Naive B cell (primary cell): Measurements from ENCODE around the gene ZDHHC3. TPM values are rescaled to one million over a fixed set of nuclear protein-coding genes. Genes with fewer than 3 reads are reported as not detected.

Experiments used
- ATAC-seq, 2 donors: fragments of 150-1000 bp; cut with Tn5 transposase; 2 replicates each; pipeline ENCODE4 v1.10.0; 2021; ENCODE audit warnings: low read depth in 2 of 2, mild to moderate bottlenecking in 2 of 2, moderate library complexity in 2 of 2
- DNase-seq: peaks from one replicate; pipeline ENCODE4 v3.0.0; 2022
- H3K27ac Mint-ChIP-seq, 6 donors: one replicate each; pipeline ENCODE4 v1.8.0; 2020 to 2022; ENCODE audit warnings: mild to moderate bottlenecking in 6 of 6, mixed read lengths in 6 of 6, moderate library complexity in 5 of 6, inconsistent platforms in 2 of 6
- H3K27me3 Mint-ChIP-seq, 3 donors: one replicate each; pipeline ENCODE4 v1.8.0; 2021 to 2022; ENCODE audit warnings: mixed read lengths in 3 of 3, mild to moderate bottlenecking in 1 of 3
- H3K36me3 Mint-ChIP-seq, 2 donors: one replicate each; pipeline ENCODE4 v1.8.0; 2020 to 2022; ENCODE audit warnings: mixed read lengths in 2 of 2, inconsistent platforms in 1 of 2, mild to moderate bottlenecking in 1 of 2
- H3K4me1 Mint-ChIP-seq, 3 donors: one replicate each; pipeline ENCODE4 v1.8.0; 2020 to 2022; ENCODE audit warnings: mixed read lengths in 3 of 3, inconsistent platforms in 1 of 3, mild to moderate bottlenecking in 1 of 3, moderate library complexity in 1 of 3
- H3K4me3 Mint-ChIP-seq, 8 donors: one replicate each; pipeline ENCODE4 v1.8.0; 2020 to 2022; ENCODE audit warnings: mild to moderate bottlenecking in 8 of 8, mixed read lengths in 8 of 8, moderate library complexity in 8 of 8, inconsistent platforms in 2 of 8
- H3K9me3 Mint-ChIP-seq, 7 donors: one replicate each; pipeline ENCODE4 v1.8.0; 2020 to 2022; ENCODE audit warnings: mixed read lengths in 7 of 7, mild to moderate bottlenecking in 5 of 7, inconsistent platforms in 2 of 7, moderate library complexity in 1 of 7
- polyA plus RNA-seq, 6 donors: library from polyadenylated mRNA; unstranded; fragments of 300-500 nt; fragmentation: Illumina TruSeq; gene quantifications; one replicate each; pipeline ENCODE4 v1.2.3, GENCODE V29; 2021; ENCODE audit warnings: low read depth in 6 of 6

Gene ZDHHC3
- polyA plus RNA-seq, 6 donors from 2014 or later, result 15.5 to 45.1 (median 35.3) TPM

DNA sequence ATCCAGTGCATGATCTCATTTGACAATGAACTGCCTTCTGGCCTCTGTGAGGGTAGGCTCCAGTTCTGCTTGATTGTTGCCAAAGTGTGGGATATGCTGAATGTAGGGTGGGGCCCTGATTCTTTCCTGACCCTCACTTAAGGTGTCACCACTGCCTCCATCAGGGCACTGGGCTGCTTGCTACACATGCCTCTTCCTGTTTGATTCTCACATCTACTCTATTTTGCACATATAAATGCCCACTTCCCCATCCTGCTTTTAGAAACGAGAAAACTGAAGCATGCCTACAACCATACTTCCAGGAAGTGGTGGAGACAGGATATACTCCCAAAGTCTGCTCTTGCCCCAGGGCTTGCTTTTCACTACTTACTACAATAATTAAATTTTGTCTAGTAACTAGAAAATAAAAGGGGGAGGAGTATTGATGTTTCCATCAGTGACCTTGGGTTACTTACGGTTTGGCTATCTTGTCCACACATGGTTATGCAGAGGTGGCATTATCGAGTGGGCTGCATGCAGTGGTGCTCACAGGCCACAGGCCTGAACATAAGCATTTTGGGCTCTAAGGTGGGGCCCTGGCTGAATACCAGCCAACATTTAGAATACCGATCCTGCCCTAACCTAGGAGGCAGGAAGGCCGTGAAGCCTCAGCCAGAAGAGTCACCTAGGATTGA is 6.7 kb downstream of the ZDHHC3 start:
- Mint-ChIP-seq H3K36me3 (no peaks in the 10 kb centered on the region), H3K4me1 (peaks cover 40 to 61% (median 55%) of the 10 kb centered on the region in 3 donors)
- peak; percentile 9 for DNase-seq

DNA sequence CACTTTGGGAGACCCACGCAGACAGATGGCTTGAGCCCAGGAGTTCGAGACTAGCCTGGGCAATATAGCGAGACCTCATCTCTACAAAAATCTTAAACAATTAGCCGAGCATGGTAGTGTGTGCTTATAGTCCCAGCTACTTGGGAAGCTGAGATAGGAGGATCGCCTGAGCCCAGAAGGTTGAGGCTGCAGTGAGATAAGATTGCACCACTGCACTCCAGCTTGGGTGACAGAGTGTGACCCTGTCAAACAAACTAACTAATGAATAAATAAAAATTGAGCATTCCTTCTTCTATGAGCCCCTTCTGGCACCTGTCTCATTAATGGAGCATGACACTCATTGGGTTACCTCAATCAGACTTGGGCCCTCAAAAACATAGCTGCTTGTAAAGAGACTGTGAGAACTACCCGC is 7.5 kb downstream of the ZDHHC3 start:
- Mint-ChIP-seq H3K27ac (peak overlapping the region in 2 of 6 donors; percentile 19 to 87), H3K4me1 (peaks cover 44 to 67% (median 57%) of the 10 kb centered on the region in 3 donors), H3K9me3 (no peaks in the 10 kb centered on the region), H3K27me3 (no peaks in the 10 kb centered on the region), H3K4me3 (peak overlapping the region in 2 of 8 donors; percentile 38 to 79), H3K36me3 (no peaks in the 10 kb centered on the region)
- ATAC-seq (no peak), DNase-seq (no peak)

More for the DNA sequence above, 6.7 kb downstream of the ZDHHC3 start:
- peak; percentile 66 to 78 for ATAC-seq
- peak overlapping the region; percentile 1 to 88 (median 58) for H3K27ac Mint-ChIP-seq
- H3K4me3 Mint-ChIP-seq, result peak overlapping the region in 6 of 8 donors; percentile 6 to 79 (median 54)
- H3K27me3 Mint-ChIP-seq, result no peaks in the 10 kb centered on the region
- H3K9me3 Mint-ChIP-seq, result no peaks in the 10 kb centered on the region

DNA sequence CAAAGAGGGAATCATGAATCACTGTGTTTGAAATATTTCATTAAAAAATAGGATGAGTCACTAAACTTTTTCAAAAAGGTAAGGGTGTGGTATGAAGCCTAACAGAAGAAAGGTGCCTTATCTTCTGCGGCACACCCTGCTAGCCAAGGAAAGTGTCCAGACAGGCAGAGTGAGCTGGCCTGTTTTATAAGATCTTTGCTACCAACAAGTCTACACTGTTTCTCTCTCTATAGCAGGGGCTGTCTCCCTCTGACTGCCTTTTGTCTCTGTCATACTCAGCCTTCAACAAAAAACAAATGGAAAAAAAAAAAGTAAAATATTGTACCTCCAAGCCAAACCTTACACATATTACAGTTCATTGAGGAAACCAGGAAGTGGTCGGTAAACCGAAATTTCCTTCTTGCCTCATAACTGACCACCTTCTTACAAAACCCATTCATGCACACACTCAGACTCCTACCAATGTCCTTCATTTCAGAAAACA is 9.1 kb downstream of the ZDHHC3 start:
- ATAC-seq (no peak), DNase-seq (no peak)
- Mint-ChIP-seq H3K36me3 (no peaks in the 10 kb centered on the region), H3K27ac (no peak overlapping the region), H3K27me3 (no peaks in the 10 kb centered on the region), H3K4me1 (peaks cover 50 to 83% (median 65%) of the 10 kb centered on the region in 3 donors), H3K9me3 (no peaks in the 10 kb centered on the region), H3K4me3 (peak overlapping the region in 1 of 8 donors; percentile 32)

DNA sequence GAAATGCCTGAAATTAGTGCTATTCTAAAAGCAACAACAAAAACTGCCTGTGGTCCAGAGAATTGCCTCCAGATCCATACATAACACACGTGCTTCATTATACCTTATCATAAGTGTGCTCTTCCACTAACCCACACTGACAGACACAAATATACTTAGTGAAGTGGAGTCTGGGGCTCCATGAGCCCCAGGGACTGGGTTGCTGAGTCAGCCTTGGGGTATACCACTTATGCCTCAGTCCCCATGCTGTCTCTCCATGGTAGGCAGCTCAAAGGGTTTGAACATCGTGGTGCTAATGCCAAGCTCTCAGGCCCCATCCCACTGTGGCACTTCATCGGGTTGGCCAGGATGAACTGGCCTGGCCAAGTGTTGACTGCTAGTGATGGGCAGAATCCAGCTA is 10.8 kb downstream of the ZDHHC3 start:
- no peak overlapping the region for H3K4me3 Mint-ChIP-seq
- H3K9me3 Mint-ChIP-seq, result no peaks in the 10 kb centered on the region
- no peaks in the 10 kb centered on the region for H3K36me3 Mint-ChIP-seq
- DNase-seq (no peak), ATAC-seq (no peak)
- H3K4me1 Mint-ChIP-seq, result peaks cover 50 to 77% (median 62%) of the 10 kb centered on the region in 3 donors
- H3K27me3 Mint-ChIP-seq, result no peaks in the 10 kb centered on the region
- H3K27ac Mint-ChIP-seq, result no peak overlapping the region

DNA sequence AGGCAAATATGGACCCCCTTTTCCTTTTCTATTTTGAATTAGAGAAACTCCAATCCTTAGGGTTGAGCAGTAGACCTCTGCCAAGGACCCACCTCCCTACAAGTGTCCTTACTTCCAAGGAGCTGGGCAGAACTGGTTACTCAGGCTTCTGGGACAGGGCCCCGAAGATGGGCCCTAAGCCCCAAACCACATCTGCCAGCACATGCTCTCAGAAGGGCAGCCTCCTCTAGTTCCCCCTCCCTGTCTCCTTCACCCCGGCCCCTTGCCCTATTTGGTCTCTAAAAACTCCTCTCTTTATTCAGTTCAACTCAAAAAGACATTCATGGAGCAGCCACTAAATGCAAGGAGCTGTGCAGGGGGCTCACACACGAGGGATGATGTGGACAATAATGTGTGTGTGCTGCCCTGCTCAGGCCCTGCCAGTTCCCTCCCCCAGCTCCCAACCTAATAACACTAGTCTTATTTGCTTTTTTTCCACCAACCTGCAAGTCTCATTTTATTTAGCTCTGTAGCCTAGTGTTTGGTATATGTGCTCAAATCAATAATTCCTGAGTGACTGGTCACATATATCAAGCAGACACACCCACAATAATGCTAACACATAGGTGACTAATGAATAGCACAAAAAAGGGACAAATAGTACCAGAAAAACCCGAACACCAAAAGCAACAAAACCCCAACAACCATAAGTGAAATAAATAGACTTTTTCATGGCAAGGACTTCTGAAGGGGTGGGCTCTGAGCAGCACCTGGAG is 12.2 kb downstream of the ZDHHC3 start:
- Mint-ChIP-seq H3K9me3 (no peaks in the 10 kb centered on the region), H3K27ac (peak overlapping the region in 2 of 6 donors; percentile 27 to 49), H3K36me3 (no peaks in the 10 kb centered on the region), H3K4me3 (peak overlapping the region in 1 of 8 donors; percentile 61), H3K4me1 (peaks cover 39 to 63% (median 48%) of the 10 kb centered on the region in 3 donors), H3K27me3 (no peaks in the 10 kb centered on the region)
- ATAC-seq (no peak), DNase-seq (no peak)

DNA sequence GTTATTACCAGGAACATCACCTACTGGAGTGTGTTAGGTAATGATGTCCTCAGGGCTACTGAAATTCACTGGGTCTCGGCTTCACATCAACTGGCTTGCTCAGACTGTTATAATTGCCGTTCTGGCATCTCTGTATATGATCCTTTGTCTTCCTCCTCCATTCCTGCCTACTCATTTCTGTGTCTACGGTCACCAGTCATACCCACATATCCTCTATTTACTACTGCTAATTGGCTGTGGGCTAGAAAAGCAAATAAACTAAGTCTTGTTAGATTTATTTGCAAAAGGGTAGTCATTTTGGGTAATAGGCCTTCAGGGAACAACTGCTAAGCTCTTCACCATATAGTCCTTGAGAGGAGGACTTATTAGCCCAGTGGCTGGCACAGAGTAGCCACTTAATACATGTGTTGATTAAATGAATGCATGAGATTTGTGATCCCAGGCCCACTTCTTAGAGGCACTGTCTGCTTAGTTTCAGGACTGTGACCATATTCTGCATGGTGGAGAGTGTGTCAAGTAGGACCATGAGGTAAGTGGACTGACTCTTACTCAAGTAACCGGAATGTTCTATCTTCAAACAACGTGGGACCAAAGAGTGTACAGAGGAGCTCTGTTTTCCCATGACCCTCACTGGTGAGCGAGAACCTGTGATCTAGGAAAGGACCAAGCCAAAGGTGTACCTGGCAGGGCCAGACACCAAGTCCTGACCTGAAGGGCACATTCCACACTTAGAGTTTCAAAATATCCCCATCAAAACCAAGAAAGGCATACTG is 13.2 kb downstream of the ZDHHC3 start:
- Mint-ChIP-seq H3K4me1 (peaks cover 34 to 54% (median 44%) of the 10 kb centered on the region in 3 donors), H3K9me3 (no peaks in the 10 kb centered on the region), H3K4me3 (peak overlapping the region in 1 of 8 donors; percentile 26), H3K27me3 (no peaks in the 10 kb centered on the region), H3K36me3 (peaks cover under 1 to 2% of the 10 kb centered on the region in 2 donors), H3K27ac (peak overlapping the region in 1 of 6 donors; percentile 6)
- DNase-seq (no peak), ATAC-seq (no peak)

DNA sequence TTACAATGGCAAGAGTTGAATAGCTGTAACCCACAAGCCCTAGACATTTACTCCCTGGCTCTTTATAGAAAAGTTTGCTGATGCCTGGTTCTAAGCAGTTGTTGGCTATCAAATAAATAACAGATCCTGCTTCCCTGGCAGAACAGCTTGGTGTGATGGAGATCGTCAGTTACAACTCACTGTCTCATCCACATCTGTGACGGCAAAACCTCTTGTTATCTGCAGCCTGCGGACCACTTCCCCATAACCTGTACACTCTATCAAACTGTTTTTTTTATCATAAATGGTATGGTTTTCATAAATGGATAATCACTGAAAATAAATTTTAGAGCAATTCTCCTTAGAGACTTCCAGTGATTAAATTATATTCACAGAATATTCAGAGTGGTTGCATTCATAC is 14.1 kb downstream of the ZDHHC3 start:
- no peak overlapping the region for H3K27ac Mint-ChIP-seq
- DNase-seq, result no peak

DNA sequence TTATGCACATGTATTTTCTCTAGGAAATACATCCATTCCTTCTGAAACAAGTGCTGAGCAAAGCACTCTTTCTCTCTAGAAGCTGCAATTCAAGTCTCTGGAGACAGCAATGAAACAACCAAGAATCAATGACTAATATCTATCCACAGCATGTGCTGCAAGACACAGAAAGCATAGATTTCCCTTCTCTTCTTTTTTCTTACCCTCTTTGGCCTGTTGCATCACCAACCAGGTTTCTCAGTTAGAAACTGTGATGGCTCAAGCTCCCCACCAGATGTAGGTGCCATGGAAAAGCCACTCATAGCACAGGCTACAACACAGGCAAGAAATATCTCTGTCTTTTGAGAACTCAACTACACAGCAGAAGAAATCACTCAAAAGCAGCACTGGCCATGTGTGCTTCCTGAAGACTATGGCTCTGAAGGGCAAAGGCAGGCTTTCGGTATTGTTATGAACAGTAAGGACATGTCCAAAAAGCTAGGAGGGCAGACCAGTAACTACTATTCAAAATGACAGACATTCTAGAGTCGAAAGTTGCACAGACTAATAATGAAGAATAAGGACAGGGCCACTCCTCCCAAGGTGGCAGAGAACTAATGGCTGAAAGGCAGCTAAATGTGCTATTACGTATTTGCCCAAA is 15.5 kb downstream of the ZDHHC3 start:
- no peak for ATAC-seq
- Mint-ChIP-seq H3K4me1 (peaks cover 40 to 58% (median 52%) of the 10 kb centered on the region in 3 donors), H3K27ac (no peak overlapping the region), H3K27me3 (no peaks in the 10 kb centered on the region), H3K9me3 (no peaks in the 10 kb centered on the region), H3K36me3 (peaks cover 9 to 10% of the 10 kb centered on the region in 2 donors), H3K4me3 (no peak overlapping the region)
- DNase-seq, result no peak

More for the DNA sequence above, 14.1 kb downstream of the ZDHHC3 start:
- no peak overlapping the region for H3K4me3 Mint-ChIP-seq
- H3K9me3 Mint-ChIP-seq, result no peaks in the 10 kb centered on the region
- peaks cover 9 to 10% of the 10 kb centered on the region in 2 donors for H3K36me3 Mint-ChIP-seq
- no peak for ATAC-seq
- H3K4me1 Mint-ChIP-seq, result peaks cover 35 to 54% (median 44%) of the 10 kb centered on the region in 3 donors
- H3K27me3 Mint-ChIP-seq, result no peaks in the 10 kb centered on the region

DNA sequence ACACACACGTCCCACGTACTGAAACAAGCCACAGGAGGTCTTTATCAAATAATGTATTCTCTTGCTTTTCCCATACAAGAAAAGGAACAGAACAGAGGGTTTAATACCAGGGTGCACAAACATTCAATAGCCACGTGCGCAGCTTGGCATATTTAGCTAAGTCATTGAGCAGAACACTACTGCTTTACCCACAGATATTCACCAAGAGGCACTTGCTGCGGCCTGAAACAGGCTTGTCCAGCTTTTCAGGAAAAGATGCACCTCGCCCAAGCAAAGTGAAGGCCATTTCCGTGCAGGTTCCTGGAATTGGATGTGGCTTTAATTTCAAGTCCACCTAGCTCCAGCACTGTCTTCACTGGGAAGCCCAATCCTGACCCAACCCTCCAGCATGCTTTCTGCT is 17.6 kb downstream of the ZDHHC3 start:
- no peak overlapping the region for H3K4me3 Mint-ChIP-seq
- no peak overlapping the region for H3K27ac Mint-ChIP-seq
- no peaks in the 10 kb centered on the region for H3K27me3 Mint-ChIP-seq
- peaks cover 37 to 50% (median 44%) of the 10 kb centered on the region in 3 donors for H3K4me1 Mint-ChIP-seq
- no peaks in the 10 kb centered on the region for H3K9me3 Mint-ChIP-seq
- ATAC-seq, result no peak
- no peak for DNase-seq
- H3K36me3 Mint-ChIP-seq, result peaks cover 9 to 10% of the 10 kb centered on the region in 2 donors

DNA sequence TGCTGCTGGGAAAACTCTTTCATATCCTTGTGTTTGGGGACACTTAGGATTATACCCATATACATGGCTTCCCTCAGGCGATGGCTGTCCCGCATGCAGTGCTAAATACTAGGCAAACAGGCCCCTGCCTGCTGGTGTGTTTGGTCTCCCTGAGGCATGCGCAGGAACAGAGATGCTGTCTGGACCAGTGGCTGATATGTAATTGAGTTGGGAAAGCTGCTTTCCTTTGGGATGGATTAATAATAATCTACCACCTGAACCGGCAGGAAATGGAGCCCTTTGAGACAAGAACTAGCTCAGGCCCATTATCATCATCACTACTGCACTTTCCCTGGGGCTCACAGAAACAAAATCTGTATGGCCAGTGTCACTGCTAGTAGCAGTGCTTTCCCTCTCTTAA is 18.0 kb downstream of the ZDHHC3 start:
- DNase-seq (no peak), ATAC-seq (no peak)
- H3K4me3 Mint-ChIP-seq, result no peak overlapping the region
- H3K27me3 Mint-ChIP-seq, result no peaks in the 10 kb centered on the region
- peaks cover 9 to 10% of the 10 kb centered on the region in 2 donors for H3K36me3 Mint-ChIP-seq
- H3K27ac Mint-ChIP-seq, result peak overlapping the region in 1 of 6 donors; percentile 24
- no peaks in the 10 kb centered on the region for H3K9me3 Mint-ChIP-seq
- peaks cover 35 to 46% (median 40%) of the 10 kb centered on the region in 3 donors for H3K4me1 Mint-ChIP-seq

DNA sequence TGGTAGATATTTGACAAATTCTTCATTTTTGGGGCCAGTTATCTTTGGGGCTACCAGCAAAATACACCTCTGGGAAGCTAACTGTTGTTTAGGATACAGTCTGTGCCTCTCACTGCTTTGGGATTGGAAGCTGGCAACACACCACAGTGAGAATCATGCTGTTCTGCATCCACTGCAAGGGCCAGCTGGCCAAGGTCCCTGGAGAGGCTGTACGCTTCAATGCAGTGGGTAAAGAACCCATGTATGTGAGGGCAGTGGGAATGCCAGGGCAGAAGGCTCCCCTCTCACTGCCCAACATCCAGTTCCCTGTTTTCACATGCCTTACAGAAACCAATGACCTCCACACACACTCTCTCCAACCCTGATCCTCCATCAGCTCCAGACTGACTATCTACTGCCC is 20.1 kb downstream of the ZDHHC3 start:
- H3K36me3 Mint-ChIP-seq, result peaks cover 9 to 10% of the 10 kb centered on the region in 2 donors

DNA sequence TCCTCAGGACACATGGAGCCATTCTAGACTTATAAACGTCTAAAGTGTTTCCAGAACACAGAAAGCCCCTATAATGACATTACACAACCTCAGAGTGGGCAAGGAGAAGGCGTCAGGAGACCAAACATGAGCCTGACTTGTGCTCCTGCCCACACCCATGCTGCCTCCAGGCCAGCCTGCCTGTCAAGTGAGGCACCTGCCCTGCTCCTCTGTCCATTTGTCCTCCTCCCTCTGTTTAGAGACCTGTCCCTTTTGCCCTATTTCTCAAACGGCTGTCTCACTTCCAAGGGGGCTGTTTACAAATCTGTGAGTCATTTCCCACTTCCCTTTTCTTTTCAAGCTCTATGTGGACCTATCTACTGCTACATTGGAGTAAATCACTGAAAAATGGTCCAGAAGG is 21.0 kb downstream of the ZDHHC3 start:
- Mint-ChIP-seq H3K36me3 (peaks cover 9 to 10% of the 10 kb centered on the region in 2 donors), H3K4me1 (peaks cover 46 to 66% (median 51%) of the 10 kb centered on the region in 3 donors), H3K27ac (peak overlapping the region in 1 of 6 donors; percentile 81), H3K9me3 (no peaks in the 10 kb centered on the region), H3K27me3 (no peaks in the 10 kb centered on the region), H3K4me3 (no peak overlapping the region)
- ATAC-seq, result peak in 1 of 2 donors; percentile 53
- no peak for DNase-seq

More for the DNA sequence above, 20.1 kb downstream of the ZDHHC3 start:
- Mint-ChIP-seq H3K27ac (peak overlapping the region in 2 of 6 donors; percentile 34 to 38), H3K27me3 (no peaks in the 10 kb centered on the region), H3K9me3 (no peaks in the 10 kb centered on the region), H3K4me3 (peak overlapping the region in 2 of 8 donors; percentile 39 to 68), H3K4me1 (peaks cover 40 to 57% (median 45%) of the 10 kb centered on the region in 3 donors)
- DNase-seq, result no peak
- no peak for ATAC-seq
